ENCODE data around the gene DLGAP4. TPM values are rescaled to one million over a fixed set of nuclear protein-coding genes. Genes with fewer than 3 reads are reported as not detected.

DLGAP4 gene
- total and polyA plus RNA-seq, 2 of the 13 experiments (the other 11 are each of a cell fraction or from before 2014, with no cell fraction given) = 15.2 to 26.7 TPM

- TF ChIP-seq BCL3 (CRISPR knock-in tag; IDR thresholded peaks at IDR 0.05) (no peak), RBAK (CRISPR knock-in tag; IDR thresholded peaks at IDR 0.05) (no peak), ZNF543 (CRISPR knock-in tag; IDR thresholded peaks at IDR 0.05) (no peak; the same call in 1 of the 2 replicates), ZNF883 (CRISPR knock-in tag; IDR thresholded peaks at IDR 0.05; ENCODE audit: not compliant biosample characterization) (no peak), ARNTL (CRISPR knock-in tag; IDR thresholded peaks at IDR 0.05) (peak; percentile 51; the same call in 1 of the 2 replicates), MTERF4 (CRISPR knock-in tag; IDR thresholded peaks at IDR 0.05) (no peak), ZBTB42 (CRISPR knock-in tag; IDR thresholded peaks at IDR 0.05) (no peak), KLF13 (CRISPR knock-in tag; IDR thresholded peaks at IDR 0.05) (no peak), CSRNP2 (CRISPR knock-in tag; conservative IDR thresholded peaks at IDR 0.05; ENCODE audit: low read depth) (no peak), E2F5 (CRISPR knock-in tag; conservative IDR thresholded peaks at IDR 0.05) (no peak), ZBTB34 (CRISPR knock-in tag; IDR thresholded peaks at IDR 0.05) (no peak), BRCA1 (CRISPR knock-in tag; IDR thresholded peaks at IDR 0.05) (no peak), SMARCC2 (IDR thresholded peaks at IDR 0.05) (no peak), SMAD1 (CRISPR knock-in tag; IDR thresholded peaks at IDR 0.05; ENCODE audit: borderline replicate concordance, low read depth) (no peak), MBNL3 (CRISPR knock-in tag; conservative IDR thresholded peaks at IDR 0.05) (no peak), EHMT2 (IDR thresholded peaks at IDR 0.05; ENCODE audit: borderline replicate concordance, low read depth, low read length) (peak; percentile 61; the same call in 1 of the 2 replicates), CTCF (CRISPR knock-in tag; IDR thresholded peaks at IDR 0.05) (no peak), ZNF224 (CRISPR knock-in tag; IDR thresholded peaks at IDR 0.05) (no peak)
These were observed 35.1 kb upstream of the DLGAP4 start (continued) for GRCh38 chr20:36270744-36271638.

All from HepG2 (cell line).